ENCODE results near the gene MYH7.

Gene MYH7

DNA sequence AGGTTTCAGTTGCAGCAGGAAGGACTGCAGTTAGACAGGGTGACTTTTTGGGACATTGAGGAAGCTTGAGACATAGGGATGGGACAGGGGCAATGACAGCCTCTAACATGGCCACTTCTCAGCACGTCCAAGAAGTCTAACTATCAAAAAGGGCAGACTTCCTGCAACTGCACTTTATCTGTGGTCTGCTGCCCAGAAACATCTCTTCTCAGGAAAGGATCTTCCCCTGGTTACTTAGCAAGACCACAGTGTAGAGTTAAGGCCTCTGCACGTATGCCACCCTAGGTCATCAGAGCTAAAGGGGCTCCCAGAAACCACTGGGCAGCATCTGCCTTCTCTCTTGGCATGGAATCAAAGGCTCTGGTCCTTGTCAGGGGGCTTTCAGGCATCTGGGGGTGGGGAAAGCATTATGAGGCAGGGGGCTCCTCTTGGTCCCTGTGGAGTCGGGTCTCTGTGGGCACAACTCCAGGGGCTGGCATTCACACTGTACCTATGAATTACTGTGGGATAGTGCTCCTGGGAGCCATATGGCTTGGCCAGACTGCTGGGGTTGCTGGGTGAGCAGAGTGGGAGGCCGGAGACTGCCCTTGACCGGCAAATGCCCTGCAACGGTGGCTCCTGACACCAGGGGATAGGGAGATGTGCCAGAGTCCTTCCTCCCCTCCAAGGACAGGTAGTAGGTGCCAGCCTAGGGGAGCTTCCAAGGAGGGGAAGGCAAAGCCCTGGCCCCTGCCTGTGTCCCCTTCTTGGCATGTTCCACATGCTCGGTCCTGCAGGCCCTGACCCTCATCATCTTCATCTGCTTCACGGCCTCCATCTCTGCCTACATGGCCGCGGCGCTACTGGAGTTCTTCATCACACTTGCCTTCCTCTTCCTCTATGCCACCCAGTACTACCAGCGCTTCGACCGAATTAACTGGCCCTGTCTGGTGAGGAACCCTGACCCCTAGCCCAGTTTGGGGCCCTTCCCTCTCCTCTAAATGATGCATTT, 57.6 kb downstream of the MYH7 start:
- TF ChIP-seq, protein P1, sequence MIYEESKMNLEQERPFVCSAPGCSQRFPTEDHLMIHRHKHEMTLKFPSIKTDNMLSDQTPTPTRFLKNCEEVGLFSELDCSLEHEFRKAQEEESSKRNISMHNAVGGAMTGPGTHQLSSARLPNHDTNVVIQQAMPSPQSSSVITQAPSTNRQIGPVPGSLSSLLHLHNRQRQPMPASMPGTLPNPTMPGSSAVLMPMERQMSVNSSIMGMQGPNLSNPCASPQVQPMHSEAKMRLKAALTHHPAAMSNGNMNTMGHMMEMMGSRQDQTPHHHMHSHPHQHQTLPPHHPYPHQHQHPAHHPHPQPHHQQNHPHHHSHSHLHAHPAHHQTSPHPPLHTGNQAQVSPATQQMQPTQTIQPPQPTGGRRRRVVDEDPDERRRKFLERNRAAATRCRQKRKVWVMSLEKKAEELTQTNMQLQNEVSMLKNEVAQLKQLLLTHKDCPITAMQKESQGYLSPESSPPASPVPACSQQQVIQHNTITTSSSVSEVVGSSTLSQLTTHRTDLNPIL (CRISPR knock-in tag; IDR thresholded peaks at IDR 0.05; ENCODE audit: low read depth), result no peak
- TF ChIP-seq, protein P2, sequence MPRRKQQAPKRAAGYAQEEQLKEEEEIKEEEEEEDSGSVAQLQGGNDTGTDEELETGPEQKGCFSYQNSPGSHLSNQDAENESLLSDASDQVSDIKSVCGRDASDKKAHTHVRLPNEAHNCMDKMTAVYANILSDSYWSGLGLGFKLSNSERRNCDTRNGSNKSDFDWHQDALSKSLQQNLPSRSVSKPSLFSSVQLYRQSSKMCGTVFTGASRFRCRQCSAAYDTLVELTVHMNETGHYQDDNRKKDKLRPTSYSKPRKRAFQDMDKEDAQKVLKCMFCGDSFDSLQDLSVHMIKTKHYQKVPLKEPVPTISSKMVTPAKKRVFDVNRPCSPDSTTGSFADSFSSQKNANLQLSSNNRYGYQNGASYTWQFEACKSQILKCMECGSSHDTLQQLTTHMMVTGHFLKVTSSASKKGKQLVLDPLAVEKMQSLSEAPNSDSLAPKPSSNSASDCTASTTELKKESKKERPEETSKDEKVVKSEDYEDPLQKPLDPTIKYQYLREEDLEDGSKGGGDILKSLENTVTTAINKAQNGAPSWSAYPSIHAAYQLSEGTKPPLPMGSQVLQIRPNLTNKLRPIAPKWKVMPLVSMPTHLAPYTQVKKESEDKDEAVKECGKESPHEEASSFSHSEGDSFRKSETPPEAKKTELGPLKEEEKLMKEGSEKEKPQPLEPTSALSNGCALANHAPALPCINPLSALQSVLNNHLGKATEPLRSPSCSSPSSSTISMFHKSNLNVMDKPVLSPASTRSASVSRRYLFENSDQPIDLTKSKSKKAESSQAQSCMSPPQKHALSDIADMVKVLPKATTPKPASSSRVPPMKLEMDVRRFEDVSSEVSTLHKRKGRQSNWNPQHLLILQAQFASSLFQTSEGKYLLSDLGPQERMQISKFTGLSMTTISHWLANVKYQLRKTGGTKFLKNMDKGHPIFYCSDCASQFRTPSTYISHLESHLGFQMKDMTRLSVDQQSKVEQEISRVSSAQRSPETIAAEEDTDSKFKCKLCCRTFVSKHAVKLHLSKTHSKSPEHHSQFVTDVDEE (CRISPR knock-in tag; IDR thresholded peaks at IDR 0.05), result no peak
- TF ChIP-seq ZFP30 (CRISPR knock-in tag; IDR thresholded peaks at IDR 0.05), result no peak
- no peak for ATAC-seq

DNA sequence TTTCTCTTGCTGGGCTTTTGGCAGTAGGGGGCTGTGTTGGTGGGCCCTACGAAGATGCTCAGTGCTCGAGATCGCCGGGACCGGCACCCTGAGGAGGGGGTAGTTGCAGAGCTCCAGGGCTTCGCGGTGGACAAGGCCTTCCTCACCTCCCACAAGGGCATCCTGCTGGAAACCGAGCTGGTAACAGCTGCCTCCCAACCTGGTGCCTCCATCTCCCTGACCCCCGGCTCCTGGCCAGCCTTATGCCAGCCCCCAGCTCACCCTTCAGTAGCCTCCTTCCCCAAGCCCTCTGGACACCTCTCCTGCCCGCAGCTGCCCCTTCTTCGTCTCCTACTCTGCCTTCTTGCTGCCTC, 58.3 kb downstream of the MYH7 start:
- TF ChIP-seq SNAI2 (CRISPR knock-in tag; IDR thresholded peaks at IDR 0.05), result no peak
- no peak for TF ChIP-seq ZNF70 (CRISPR knock-in tag; IDR thresholded peaks at IDR 0.05)
- TF ChIP-seq, protein P2 (CRISPR knock-in tag; IDR thresholded peaks at IDR 0.05), result no peak
- TF ChIP-seq ZNF8 (CRISPR knock-in tag; IDR thresholded peaks at IDR 0.05), result no peak
- no peak for TF ChIP-seq OSR1 (CRISPR knock-in tag; IDR thresholded peaks at IDR 0.05)
- no peak for TF ChIP-seq RARB (CRISPR knock-in tag; IDR thresholded peaks at IDR 0.05)
- TF ChIP-seq, protein P1 (CRISPR knock-in tag; IDR thresholded peaks at IDR 0.05; ENCODE audit: low read depth), result no peak
- no peak for TF ChIP-seq GLIS3 (CRISPR knock-in tag; IDR thresholded peaks at IDR 0.05)
- no peak for ATAC-seq

DNA sequence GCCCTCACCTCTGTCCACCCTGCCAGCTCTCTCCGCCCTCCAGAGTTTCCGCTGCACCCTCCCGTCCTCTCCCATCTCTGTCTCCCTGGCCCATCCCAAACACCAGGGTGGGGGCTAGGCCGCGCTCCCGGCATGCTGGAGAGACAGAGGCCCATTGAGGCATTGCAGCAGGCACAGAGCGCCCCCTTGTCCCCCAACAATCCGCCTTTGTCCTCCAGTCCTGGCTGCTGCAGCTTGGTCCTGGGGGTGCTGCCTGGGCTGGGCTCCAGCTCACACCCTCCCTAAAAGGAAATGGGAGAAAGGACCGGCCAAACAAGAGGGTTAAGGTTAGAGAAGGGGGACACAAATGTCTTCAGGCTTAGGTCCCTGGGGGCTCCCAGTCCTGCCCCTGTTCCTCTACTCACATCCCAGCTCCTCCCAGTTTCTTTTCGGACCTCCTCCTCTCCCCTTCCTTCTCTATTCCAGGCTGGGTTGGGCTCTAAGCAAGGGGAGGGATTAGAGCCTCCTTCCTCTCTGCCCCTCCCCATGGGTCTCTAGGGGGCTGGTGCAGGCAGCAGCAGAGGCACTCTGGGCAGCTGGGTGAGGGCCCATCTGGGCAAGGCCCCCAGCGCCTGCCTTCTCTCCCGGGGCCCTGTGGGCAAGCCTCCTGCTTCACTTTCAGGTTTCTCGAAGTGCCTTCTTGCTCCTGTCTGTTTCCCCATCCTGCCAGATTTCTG, 58.8 kb downstream of the MYH7 start, which contains the start of gene CMTM5:
CMTM5 (plus strand) TSS at position 565 of the 716 bp plus-strand sequence. CDS start 206 bp downstream, outside the sequence.
- no peak for TF ChIP-seq OSR1 (CRISPR knock-in tag; IDR thresholded peaks at IDR 0.05)
- no peak for TF ChIP-seq GLIS3 (CRISPR knock-in tag; IDR thresholded peaks at IDR 0.05)
- TF ChIP-seq, protein P3, sequence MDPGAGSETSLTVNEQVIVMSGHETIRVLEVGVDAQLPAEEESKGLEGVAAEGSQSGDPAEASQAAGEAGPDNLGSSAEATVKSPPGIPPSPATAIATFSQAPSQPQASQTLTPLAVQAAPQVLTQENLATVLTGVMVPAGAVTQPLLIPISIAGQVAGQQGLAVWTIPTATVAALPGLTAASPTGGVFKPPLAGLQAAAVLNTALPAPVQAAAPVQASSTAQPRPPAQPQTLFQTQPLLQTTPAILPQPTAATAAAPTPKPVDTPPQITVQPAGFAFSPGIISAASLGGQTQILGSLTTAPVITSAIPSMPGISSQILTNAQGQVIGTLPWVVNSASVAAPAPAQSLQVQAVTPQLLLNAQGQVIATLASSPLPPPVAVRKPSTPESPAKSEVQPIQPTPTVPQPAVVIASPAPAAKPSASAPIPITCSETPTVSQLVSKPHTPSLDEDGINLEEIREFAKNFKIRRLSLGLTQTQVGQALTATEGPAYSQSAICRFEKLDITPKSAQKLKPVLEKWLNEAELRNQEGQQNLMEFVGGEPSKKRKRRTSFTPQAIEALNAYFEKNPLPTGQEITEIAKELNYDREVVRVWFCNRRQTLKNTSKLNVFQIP (CRISPR knock-in tag; IDR thresholded peaks at IDR 0.05; ENCODE audit: borderline replicate concordance, low read depth), result no peak
- TF ChIP-seq, protein P4, sequence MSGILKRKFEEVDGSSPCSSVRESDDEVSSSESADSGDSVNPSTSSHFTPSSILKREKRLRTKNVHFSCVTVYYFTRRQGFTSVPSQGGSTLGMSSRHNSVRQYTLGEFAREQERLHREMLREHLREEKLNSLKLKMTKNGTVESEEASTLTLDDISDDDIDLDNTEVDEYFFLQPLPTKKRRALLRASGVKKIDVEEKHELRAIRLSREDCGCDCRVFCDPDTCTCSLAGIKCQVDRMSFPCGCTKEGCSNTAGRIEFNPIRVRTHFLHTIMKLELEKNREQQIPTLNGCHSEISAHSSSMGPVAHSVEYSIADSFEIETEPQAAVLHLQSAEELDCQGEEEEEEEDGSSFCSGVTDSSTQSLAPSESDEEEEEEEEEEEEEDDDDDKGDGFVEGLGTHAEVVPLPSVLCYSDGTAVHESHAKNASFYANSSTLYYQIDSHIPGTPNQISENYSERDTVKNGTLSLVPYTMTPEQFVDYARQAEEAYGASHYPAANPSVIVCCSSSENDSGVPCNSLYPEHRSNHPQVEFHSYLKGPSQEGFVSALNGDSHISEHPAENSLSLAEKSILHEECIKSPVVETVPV (CRISPR knock-in tag; IDR thresholded peaks at IDR 0.05), result no peak
- TF ChIP-seq ZFP30 (CRISPR knock-in tag; IDR thresholded peaks at IDR 0.05), result no peak
- no peak for TF ChIP-seq ARNTL (CRISPR knock-in tag; IDR thresholded peaks at IDR 0.05; ENCODE audit: borderline replicate concordance, low read depth)
- TF ChIP-seq TOX (CRISPR knock-in tag; IDR thresholded peaks at IDR 0.05; ENCODE audit: borderline replicate concordance), result no peak
- no peak for TF ChIP-seq ZNF8 (CRISPR knock-in tag; IDR thresholded peaks at IDR 0.05)
- TF ChIP-seq BACH2 (CRISPR knock-in tag; IDR thresholded peaks at IDR 0.05; ENCODE audit: borderline replicate concordance), result no peak
- no peak for TF ChIP-seq ESRRG (CRISPR knock-in tag; IDR thresholded peaks at IDR 0.05)

More for the DNA sequence above, 58.8 kb downstream of the MYH7 start, which contains the start of gene CMTM5:
- no peak for ATAC-seq
